Nephron (organoid): ENCODE data around the gene PNPLA2.
A peak's percentile ranks its signal among the peaks of the same experiment; 100 is the strongest.

Experiments used
- H3K27ac Mint-ChIP-seq, 3 experiments: 2 replicates each; pipeline ENCODE4 v1.8.0; 2020; ENCODE audit warnings: mixed read lengths in 3 of 3, mild to moderate bottlenecking in 2 of 3, moderate library complexity in 1 of 3
- H3K27me3 Mint-ChIP-seq: 2 replicates; pipeline ENCODE4 v1.8.0; 2021; ENCODE audit warnings: low read depth, mild to moderate bottlenecking, moderate library complexity, mixed read lengths
- H3K36me3 Mint-ChIP-seq: 2 replicates; pipeline ENCODE4 v1.8.0; 2020; ENCODE audit warnings: low read depth, mixed read lengths
- H3K4me1 Mint-ChIP-seq: 2 replicates; pipeline ENCODE4 v1.8.0; 2020; ENCODE audit warnings: mixed read lengths
- H3K4me3 Mint-ChIP-seq, 3 experiments: 2 replicates each; pipeline ENCODE4 v1.8.0; 2020; ENCODE audit warnings: mild to moderate bottlenecking in 3 of 3, mixed read lengths in 3 of 3, moderate library complexity in 2 of 3
- H3K9me3 Mint-ChIP-seq: 2 replicates; pipeline ENCODE4 v1.8.0; 2020; ENCODE audit warnings: mixed read lengths
- CTCF ChIP-seq, 3 experiments: fragments of 200-600 bp; sonication (generic); IDR thresholded peaks; one replicate each; pipeline ENCODE4 v1.5.0; 2021; ENCODE audit warnings: antibody characterized with exemption in 3 of 3; ENCODE audit not compliant: unreplicated experiment in 3 of 3

PNPLA2 gene

GRCh38 chr11:841981-842369 lies 23.3 kb downstream of the PNPLA2 start:
- H3K4me1 Mint-ChIP-seq: peaks cover 33% of the 10 kb centered on the region
- H3K27ac Mint-ChIP-seq: peak overlapping the region; percentile 79 to 88 (median 81)
- peak overlapping the region; percentile 85 to 92 (median 90) for H3K4me3 Mint-ChIP-seq
- TF ChIP-seq CTCF (IDR thresholded peaks at IDR 0.05; ENCODE audit: unreplicated experiment in 3 of 3): no peak
- H3K36me3 Mint-ChIP-seq: peaks cover 12% of the 10 kb centered on the region
- H3K9me3 Mint-ChIP-seq: no peaks in the 10 kb centered on the region
- no peaks in the 10 kb centered on the region for H3K27me3 Mint-ChIP-seq

GRCh38 chr11:842370-843002 lies 23.8 kb downstream of the PNPLA2 start, which contains the start of the genes POLR2L and TSPAN4:
Gene POLR2L, minus strand, starts transcription at chr11:842529. Its CDS starts 21 bp downstream, at chr11:842508.
Gene TSPAN4, plus strand, starts transcription at chr11:842852. Its CDS starts 7,453 bp downstream, at chr11:850305.
- no peak for TF ChIP-seq CTCF (IDR thresholded peaks at IDR 0.05; ENCODE audit: unreplicated experiment in 3 of 3)
- Mint-ChIP-seq H3K36me3 (peaks cover 12% of the 10 kb centered on the region), H3K27ac (peak within 1 kb of the TSS; percentile 88 to 94 (median 90)), H3K4me3 (peak within 1 kb of the TSS; percentile 85 to 92 (median 90)), H3K27me3 (no peaks in the 10 kb centered on the region), H3K9me3 (no peaks in the 10 kb centered on the region), H3K4me1 (peaks cover 33% of the 10 kb centered on the region)

GRCh38 chr11:843086-843734 lies 24.5 kb downstream of the PNPLA2 start:
- no peaks in the 10 kb centered on the region for H3K27me3 Mint-ChIP-seq
- H3K27ac Mint-ChIP-seq: peak overlapping the region; percentile 86 to 94 (median 90)
- H3K4me3 Mint-ChIP-seq: peak overlapping the region; percentile 84 to 91 (median 89)
- H3K4me1 Mint-ChIP-seq: peaks cover 33% of the 10 kb centered on the region
- H3K9me3 Mint-ChIP-seq: no peaks in the 10 kb centered on the region
- H3K36me3 Mint-ChIP-seq: peaks cover 12% of the 10 kb centered on the region
- peak in 1 of 3 experiments; percentile 23 for TF ChIP-seq CTCF (IDR thresholded peaks at IDR 0.05; ENCODE audit: unreplicated experiment in 3 of 3)

GRCh38 chr11:843818-844692 lies 25.3 kb downstream of the PNPLA2 start:
- Mint-ChIP-seq H3K27ac (peak overlapping the region; percentile 90 to 95 (median 94)), H3K9me3 (no peaks in the 10 kb centered on the region), H3K4me1 (peaks cover 27% of the 10 kb centered on the region), H3K4me3 (peak overlapping the region; percentile 84 to 91 (median 89)), H3K27me3 (no peaks in the 10 kb centered on the region), H3K36me3 (peaks cover 6% of the 10 kb centered on the region)
- no peak for TF ChIP-seq CTCF (IDR thresholded peaks at IDR 0.05; ENCODE audit: unreplicated experiment in 3 of 3)

GRCh38 chr11:844693-845644 lies 26.3 kb downstream of the PNPLA2 start:
- peak in 1 of 3 experiments; percentile 7 for TF ChIP-seq CTCF (IDR thresholded peaks at IDR 0.05; ENCODE audit: unreplicated experiment in 3 of 3)
- Mint-ChIP-seq H3K27me3 (no peaks in the 10 kb centered on the region), H3K27ac (peak overlapping the region; percentile 90 to 95 (median 94)), H3K9me3 (no peaks in the 10 kb centered on the region), H3K36me3 (peaks cover 6% of the 10 kb centered on the region), H3K4me3 (peak overlapping the region; percentile 82 to 87 (median 87)), H3K4me1 (peaks cover 27% of the 10 kb centered on the region)
